HL-60 (cell line): ENCODE data around the gene CYP1B1.

Experiments used
- CTCF ChIP-seq: IDR thresholded peaks from one replicate; pipeline ENCODE4 v1.5.1; 2011; ENCODE audit warnings: low read length, control low read depth, inconsistent platforms; ENCODE audit not compliant: insufficient read depth
- GABPA ChIP-seq: IDR thresholded peaks from 2 replicates; pipeline ENCODE4 v1.6.1; 2012; ENCODE audit warnings: low read depth
- POLR2AphosphoS5 ChIP-seq: IDR thresholded peaks from 2 replicates; pipeline ENCODE4 v1.6.1; 2012; ENCODE audit warnings: low read depth
- SPI1 ChIP-seq: IDR thresholded peaks from 2 replicates; pipeline ENCODE4 v1.6.1; 2012; ENCODE audit warnings: low read depth, mild to moderate bottlenecking, borderline replicate concordance
- TF ChIP-seq, protein P1 (sequence below): IDR thresholded peaks from 2 replicates; pipeline ENCODE4 v1.6.1; 2012; ENCODE audit warnings: low read depth; ENCODE audit not compliant: insufficient replicate concordance

- no peak for TF ChIP-seq POLR2AphosphoS5
- TF ChIP-seq, protein P1, sequence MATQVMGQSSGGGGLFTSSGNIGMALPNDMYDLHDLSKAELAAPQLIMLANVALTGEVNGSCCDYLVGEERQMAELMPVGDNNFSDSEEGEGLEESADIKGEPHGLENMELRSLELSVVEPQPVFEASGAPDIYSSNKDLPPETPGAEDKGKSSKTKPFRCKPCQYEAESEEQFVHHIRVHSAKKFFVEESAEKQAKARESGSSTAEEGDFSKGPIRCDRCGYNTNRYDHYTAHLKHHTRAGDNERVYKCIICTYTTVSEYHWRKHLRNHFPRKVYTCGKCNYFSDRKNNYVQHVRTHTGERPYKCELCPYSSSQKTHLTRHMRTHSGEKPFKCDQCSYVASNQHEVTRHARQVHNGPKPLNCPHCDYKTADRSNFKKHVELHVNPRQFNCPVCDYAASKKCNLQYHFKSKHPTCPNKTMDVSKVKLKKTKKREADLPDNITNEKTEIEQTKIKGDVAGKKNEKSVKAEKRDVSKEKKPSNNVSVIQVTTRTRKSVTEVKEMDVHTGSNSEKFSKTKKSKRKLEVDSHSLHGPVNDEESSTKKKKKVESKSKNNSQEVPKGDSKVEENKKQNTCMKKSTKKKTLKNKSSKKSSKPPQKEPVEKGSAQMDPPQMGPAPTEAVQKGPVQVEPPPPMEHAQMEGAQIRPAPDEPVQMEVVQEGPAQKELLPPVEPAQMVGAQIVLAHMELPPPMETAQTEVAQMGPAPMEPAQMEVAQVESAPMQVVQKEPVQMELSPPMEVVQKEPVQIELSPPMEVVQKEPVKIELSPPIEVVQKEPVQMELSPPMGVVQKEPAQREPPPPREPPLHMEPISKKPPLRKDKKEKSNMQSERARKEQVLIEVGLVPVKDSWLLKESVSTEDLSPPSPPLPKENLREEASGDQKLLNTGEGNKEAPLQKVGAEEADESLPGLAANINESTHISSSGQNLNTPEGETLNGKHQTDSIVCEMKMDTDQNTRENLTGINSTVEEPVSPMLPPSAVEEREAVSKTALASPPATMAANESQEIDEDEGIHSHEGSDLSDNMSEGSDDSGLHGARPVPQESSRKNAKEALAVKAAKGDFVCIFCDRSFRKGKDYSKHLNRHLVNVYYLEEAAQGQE = no peak
- TF ChIP-seq CTCF = no peak
- no peak for TF ChIP-seq GABPA
- no peak for TF ChIP-seq SPI1
These were observed 40.8 kb upstream of the CYP1B1 start for GRCh38 chr2:38116762-38117161.
